HCT116 (cell line): Measurements from ENCODE around the gene CRTC1. TPM values are rescaled to one million over a fixed set of nuclear protein-coding genes. Genes with fewer than 3 reads are reported as not detected.

Experiments
- ATAC-seq: fragments of 200-7000 bp; cut with Tn5 transposase; 2 replicates; pipeline ENCODE4 v1.9.1; 2020; ENCODE audit warnings: mild to moderate bottlenecking, moderate library complexity
- BruUV-seq: library from RNA; stranded (reverse); fragments of 400-500 nt; replicated peaks from 2 replicates; lab custom pipeline; 2021; lab: Mats Ljungman, UMichigan
- CTCF ChIA-PET: fragments of 300-600 bp; sonication (Branson Sonifier 250); formaldehyde crosslinking; loops from one replicate; lab custom pipeline; 2021; ENCODE audit warnings: antibody characterized with exemption; lab: Charles Lee
- POLR2A ChIA-PET: fragments of 300-600, 350-600 bp; sonication (Branson Sonifier 250); formaldehyde crosslinking; loops from one replicate; lab custom pipeline; 2021; ENCODE audit warnings: antibody characterized with exemption; lab: Charles Lee
- RAD21 ChIA-PET, 2 experiments: fragments of 300-600 bp; sonication (Branson Sonifier 250); formaldehyde crosslinking; loops; one replicate each; lab custom pipeline; 2023; ENCODE audit warnings: low total read pairs in 2 of 2; ENCODE audit not compliant: uncharacterized antibody in 2 of 2, unreplicated experiment in 2 of 2, low non-redundant PET in 1 of 2; lab: Charles Lee
- DNase-seq: peaks from one replicate; pipeline ENCODE4 v3.0.0-alpha.2; 2010; ENCODE audit warnings: low read depth, low spot score
- H2AFZ ChIP-seq: fragments of 200-600 bp; shearing (Covaris generic), sonication (generic); 2 replicates; pipeline ENCODE4 v1.6.1; 2017; ENCODE audit warnings: low read depth, mixed run types, mixed read lengths, antibody characterized with exemption, low read length; ENCODE audit not compliant: poor library complexity, severe bottlenecking
- H3K27ac ChIP-seq: 2 replicates; pipeline ENCODE4 v1.5.1; 2012; ENCODE audit warnings: low read depth, low read length
- H3K27me3 ChIP-seq: fragments of 200-600 bp; sonication (generic); 2 replicates; pipeline ENCODE4 v1.6.1; 2016; ENCODE audit warnings: mixed run types, low read length, mixed read lengths; ENCODE audit not compliant: insufficient read depth
- H3K36me3 ChIP-seq, 2 experiments: fragments of 200-500 bp in 1 of 2; fragments of 200-600 bp in 1 of 2; sonication (Bioruptor generic) in 1 of 2; sonication (generic) in 1 of 2; 2 replicates each; pipeline versions ENCODE4 v1.5.1 to v1.6.1; 2014 to 2016; ENCODE audit warnings: low read length in 2 of 2, inconsistent platforms in 1 of 2, mixed read lengths in 1 of 2, mixed run types in 1 of 2; ENCODE audit not compliant: insufficient read depth in 2 of 2, control insufficient read depth in 1 of 2
- H3K4me1 ChIP-seq, 2 experiments: fragments of 200-600 bp in 1 of 2; sonication (generic) in 1 of 2; 2 replicates each; pipeline versions ENCODE4 v1.5.1 to v1.6.1; 2012 to 2017; ENCODE audit warnings: low read length in 2 of 2, inconsistent platforms in 1 of 2, mild to moderate bottlenecking in 1 of 2, mixed read lengths in 1 of 2, mixed run types in 1 of 2, moderate library complexity in 1 of 2; ENCODE audit not compliant: insufficient read depth in 2 of 2, control insufficient read depth in 1 of 2
- H3K4me2 ChIP-seq: fragments of 200-600 bp; sonication (generic); 2 replicates; pipeline ENCODE4 v1.6.1; 2017; ENCODE audit warnings: mixed run types, low read length, mixed read lengths
- H3K4me3 ChIP-seq, 2 experiments: fragments of 200-600 bp in 1 of 2; sonication (generic) in 1 of 2; replicated peaks in 1 of 2; 2 replicates each; pipeline ENCODE4 v1.5.1; 2011 to 2016; ENCODE audit warnings: low read length in 2 of 2, control low read depth in 1 of 2, low read depth in 1 of 2, mild to moderate bottlenecking in 1 of 2, mixed read lengths in 1 of 2, mixed run types in 1 of 2
- H3K79me2 ChIP-seq: fragments of 200-600 bp; sonication (generic); 2 replicates; pipeline ENCODE4 v1.6.1; 2017; ENCODE audit warnings: mild to moderate bottlenecking, mixed run types, low read length, moderate library complexity, mixed read lengths; ENCODE audit not compliant: insufficient read depth
- H3K9ac ChIP-seq: fragments of 200-600 bp; sonication (generic); 2 replicates; pipeline ENCODE4 v1.6.1; 2016; ENCODE audit warnings: low read length, mixed read lengths
- H3K9me2 ChIP-seq: fragments of 200-600 bp; sonication (generic), shearing (Covaris generic); 2 replicates; pipeline ENCODE4 v1.6.1; 2017; ENCODE audit warnings: mixed run types, mild to moderate bottlenecking, moderate library complexity; ENCODE audit not compliant: insufficient read depth
- H3K9me3 ChIP-seq, 2 experiments: fragments of 200-500 bp in 1 of 2; fragments of 200-600 bp in 1 of 2; sonication (Bioruptor generic) in 1 of 2; sonication (generic) in 1 of 2; 2 replicates each; pipeline ENCODE4 v1.6.1; 2014 to 2017; ENCODE audit warnings: low read length in 2 of 2, mixed read lengths in 2 of 2, inconsistent platforms in 1 of 2, low read depth in 1 of 2, mild to moderate bottlenecking in 1 of 2, mixed run types in 1 of 2, moderate library complexity in 1 of 2; ENCODE audit not compliant: control insufficient read depth in 1 of 2, insufficient read depth in 1 of 2
- H4K20me1 ChIP-seq: fragments of 200-600 bp; sonication (generic), shearing (Covaris generic); 2 replicates; pipeline ENCODE4 v1.6.1; 2017; ENCODE audit warnings: mixed run types, mild to moderate bottlenecking, moderate library complexity; ENCODE audit not compliant: insufficient read depth
- ATF3 ChIP-seq: IDR thresholded peaks from 2 replicates; pipeline ENCODE4 v1.6.1; 2012
- CEBPB ChIP-seq: IDR thresholded peaks from 2 replicates; pipeline ENCODE4 v1.6.1; 2012; ENCODE audit warnings: low read depth
- EGR1 ChIP-seq: IDR thresholded peaks from 2 replicates; pipeline ENCODE4 v1.6.1; 2012; ENCODE audit warnings: low read depth
- EZH2 ChIP-seq: fragments of 200-600 bp; sonication (generic); IDR thresholded peaks from 2 replicates; pipeline ENCODE4 v1.6.1; 2017; ENCODE audit warnings: antibody characterized with exemption, mixed run types
- FOSL1 ChIP-seq: IDR thresholded peaks from 2 replicates; pipeline ENCODE4 v1.6.1; 2012; ENCODE audit warnings: low read depth
- MAX ChIP-seq: IDR thresholded peaks from 2 replicates; pipeline ENCODE4 v1.6.1; 2012
- POLR2A ChIP-seq: IDR thresholded peaks from 2 replicates; pipeline ENCODE4 v1.7.0; 2011; ENCODE audit warnings: borderline replicate concordance; ENCODE audit not compliant: insufficient read depth, insufficient read length; ENCODE audit errors: extremely low read depth
- REST ChIP-seq: IDR thresholded peaks from 2 replicates; pipeline ENCODE4 v1.6.1; 2012; ENCODE audit warnings: low read depth
- SIN3A ChIP-seq: IDR thresholded peaks from 2 replicates; pipeline ENCODE4 v1.6.1; 2012; ENCODE audit warnings: low read depth
- SP1 ChIP-seq: IDR thresholded peaks from 2 replicates; pipeline ENCODE4 v1.6.1; 2012; ENCODE audit warnings: low read depth
- intact Hi-C: fragments of 100-400 bp; cut with micrococcal nuclease; formaldehyde crosslinking; loops from 2 replicates; pipeline ENCODE4 v1.10.0; 2022
- total RNA-seq: library from RNA; stranded (reverse); gene quantifications from one replicate; pipeline ENCODE4 v1.2.1, GENCODE V29; 2021; ENCODE audit not compliant: unreplicated experiment

Gene CRTC1
- total RNA-seq, 1 experiment from 2014 or later: 14.9 TPM

DNA sequence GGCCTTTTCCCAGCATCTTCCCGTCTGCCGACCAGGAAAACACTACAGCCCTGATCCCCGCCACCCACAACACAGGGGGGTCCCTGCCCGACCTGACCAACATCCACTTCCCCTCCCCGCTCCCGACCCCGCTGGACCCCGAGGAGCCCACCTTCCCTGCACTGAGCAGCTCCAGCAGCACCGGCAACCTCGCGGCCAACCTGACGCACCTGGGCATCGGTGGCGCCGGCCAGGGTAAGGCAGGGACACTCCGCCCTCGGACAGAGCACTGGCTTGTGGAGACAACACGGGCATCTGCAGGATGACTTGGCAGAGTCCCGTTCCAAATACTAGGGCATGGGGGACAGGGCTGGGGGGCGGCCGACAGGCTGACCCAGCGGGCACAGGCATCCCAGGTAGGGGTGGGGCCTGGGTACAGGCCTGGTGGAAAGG is 76.5 kb downstream of the CRTC1 start (continued):
- no peak for TF ChIP-seq REST

DNA sequence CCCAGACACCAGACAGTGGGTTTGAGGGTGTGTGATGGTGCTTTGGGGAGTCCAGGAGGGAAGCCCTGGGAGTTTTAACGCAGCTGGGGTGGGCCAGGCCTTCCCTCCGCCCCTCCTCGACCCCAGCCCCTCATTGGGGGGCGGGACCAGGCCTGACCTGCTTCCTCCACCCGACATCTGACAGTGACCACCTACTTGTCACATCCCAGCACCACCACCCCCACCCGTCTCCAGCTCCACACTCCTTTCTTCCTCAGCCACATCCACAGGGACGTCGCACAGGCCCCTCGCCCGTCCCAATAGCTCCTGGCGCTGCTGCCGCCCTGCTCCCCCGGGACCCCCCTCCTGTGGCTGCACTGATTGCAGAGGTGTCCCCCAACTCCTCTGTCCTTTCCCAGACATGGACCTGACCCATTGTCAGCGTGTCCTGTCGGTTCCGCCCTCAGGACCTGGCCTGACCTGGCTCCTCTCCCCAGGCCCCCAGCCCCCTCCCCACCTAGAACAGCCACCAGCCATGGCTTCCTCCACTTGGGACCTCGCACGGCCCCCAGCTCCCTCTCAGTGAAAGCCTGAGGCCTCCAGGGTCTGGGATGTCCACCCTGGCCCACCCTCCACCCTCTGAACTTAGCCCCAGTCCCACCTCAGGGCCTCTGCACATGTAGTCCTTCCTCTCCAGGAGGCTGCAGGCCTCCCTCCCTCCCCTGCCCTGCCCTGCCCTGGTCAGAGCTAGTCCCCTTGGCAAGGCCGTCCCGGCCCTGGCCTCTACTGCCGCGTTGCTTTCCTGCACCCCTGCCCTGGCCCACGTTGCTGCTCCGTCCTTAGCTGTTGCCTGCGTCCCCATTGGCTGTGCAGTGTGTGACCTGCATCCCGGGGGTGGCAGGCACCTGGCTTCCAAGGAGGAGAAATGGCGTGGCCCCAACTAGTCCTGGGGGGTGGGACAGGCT is 77.2 kb downstream of the CRTC1 start:
- ChIA-PET POLR2A (no interaction called here), RAD21 (no interaction called here)
- no peak for DNase-seq

More for the DNA sequence above, 77.2 kb downstream of the CRTC1 start:
- Histone ChIP-seq H4K20me1 (no peaks in the 10 kb centered on the region), H2AFZ (no peak overlapping the region), H3K4me3 (no peak overlapping the region), H3K27ac (no peak overlapping the region), H3K9me2 (no peaks in the 10 kb centered on the region), H3K36me3 (no peaks in the 10 kb centered on the region), H3K27me3 (no peaks in the 10 kb centered on the region), H3K9ac (no peak overlapping the region), H3K9me3 (no peaks in the 10 kb centered on the region), H3K79me2 (no peaks in the 10 kb centered on the region), H3K4me1 (peaks cover 38 to 41% of the 10 kb centered on the region in 2 experiments), H3K4me2 (no peak overlapping the region)
- BruUV-seq: no TSS peak
- TF ChIP-seq EGR1 (no peak), SIN3A (no peak), POLR2A (no peak), FOSL1 (no peak), ATF3 (no peak), MAX (no peak), EZH2 (no peak), CEBPB (no peak), SP1 (no peak)
- intact Hi-C loops: no loop called here
- no peak for ATAC-seq
- CTCF ChIA-PET: no interaction called here
